GM12892 (cell line): ENCODE measurements around the gene C10orf143.

Experiments
- POLR2A ChIP-seq: IDR thresholded peaks from 2 replicates; pipeline ENCODE4 v1.6.1; 2011; ENCODE audit warnings: low read depth, low read length, control low read depth
- POLR2AphosphoS5 ChIP-seq: IDR thresholded peaks from 2 replicates; pipeline ENCODE4 v1.6.1; 2011; ENCODE audit warnings: low read depth, low read length, control low read depth
- TAF1 ChIP-seq: IDR thresholded peaks from 2 replicates; pipeline ENCODE4 v1.6.1; 2011; ENCODE audit warnings: low read depth, mild to moderate bottlenecking, control low read depth, low read length, borderline replicate concordance

GRCh38 chr10:130146042-130146441 is 35.4 kb upstream of the C10orf143 start:
- TF ChIP-seq POLR2AphosphoS5 (no peak), POLR2A (no peak), TAF1 (no peak)
